Urinary bladder (tissue), 4 donors: ENCODE results near the gene TRPM3. TPM values are rescaled to one million over a fixed set of nuclear protein-coding genes. Genes with fewer than 3 reads are reported as not detected.
A peak's percentile ranks its signal among the peaks of the same experiment; 100 is the strongest.

ENCODE experiments used
- DNase-seq: peaks from one replicate; pipeline ENCODE4 v3.0.0-alpha.2; 2015; ENCODE audit errors: extremely low spot score
- H3K27ac ChIP-seq: one replicate; pipeline ENCODE4 v1.5.1; 2013; ENCODE audit warnings: low read depth, mild to moderate bottlenecking, moderate library complexity
- H3K36me3 ChIP-seq: one replicate; pipeline ENCODE4 v1.6.1; 2013; ENCODE audit warnings: mild to moderate bottlenecking, moderate library complexity; ENCODE audit not compliant: insufficient read depth
- H3K4me1 ChIP-seq: one replicate; pipeline ENCODE4 v1.6.1; 2013; ENCODE audit warnings: mild to moderate bottlenecking, moderate library complexity; ENCODE audit not compliant: insufficient read depth
- H3K4me3 ChIP-seq: one replicate; pipeline ENCODE4 v1.5.1; 2013; ENCODE audit warnings: low read depth, low read length
- WGBS: extraction: QIAGEN DNeasy Blood & Tissue Kit; methylation state at CpG from one replicate; pipeline ENCODE4 v1.1.7; 2013; 5-methylcytosine and 5-hydroxymethylcytosine counted together
- polyA plus RNA-seq: library from polyadenylated mRNA; stranded (reverse); fragments of 200-250 nt; gene quantifications from one replicate; pipeline ENCODE4 v1.2.3, GENCODE V29; 2013
- total RNA-seq: library from RNA; depleted of rRNA; stranded (reverse); fragments of >200 nt; gene quantifications from one replicate; pipeline ENCODE4 v1.2.3, GENCODE V29; 2014
- donor health status: healthy with polysubstance abuse.
- donor health status: healthy.

TRPM3 gene
- total and polyA plus RNA-seq, 2 donors, result 0.20 to 14.3 TPM

GRCh38 chr9:70873506-70873905 lies 247.9 kb downstream of the TRPM3 start:
- Histone ChIP-seq H3K4me3 (no peak overlapping the region), H3K36me3 (no peaks in the 10 kb centered on the region), H3K27ac (no peak overlapping the region), H3K4me1 (no peaks in the 10 kb centered on the region)
- 77% methylated on average over 2 of the region's 2 CpGs for WGBS
- DNase-seq, result no peak

- peak overlapping the region; percentile 8 for H3K4me3 ChIP-seq
- no peak overlapping the region for H3K27ac ChIP-seq
- WGBS, result 37% methylated on average over 15 of the region's 15 CpGs
- H3K36me3 ChIP-seq, result no peaks in the 10 kb centered on the region
- H3K4me1 ChIP-seq, result no peaks in the 10 kb centered on the region
- DNase-seq, result peak; percentile 10
Observed at GRCh38 chr9:70868661-70869652, 252.5 kb downstream of the TRPM3 start.

- Histone ChIP-seq H3K27ac (no peak overlapping the region), H3K36me3 (no peaks in the 10 kb centered on the region), H3K4me1 (no peaks in the 10 kb centered on the region), H3K4me3 (no peak overlapping the region)
- WGBS, result 70% methylated on average over 1 of the region's 1 CpG
- no peak for DNase-seq
Observed at GRCh38 chr9:70868041-70868440, 253.4 kb downstream of the TRPM3 start.

GRCh38 chr9:70865471-70865870 lies 255.9 kb downstream of the TRPM3 start:
- no peaks in the 10 kb centered on the region for H3K36me3 ChIP-seq
- 72% methylated on average over 2 of the region's 2 CpGs for WGBS
- H3K4me3 ChIP-seq, result no peak overlapping the region
- H3K4me1 ChIP-seq, result no peaks in the 10 kb centered on the region
- no peak overlapping the region for H3K27ac ChIP-seq
- DNase-seq, result no peak

GRCh38 chr9:70861797-70862196 lies 259.6 kb downstream of the TRPM3 start:
- Histone ChIP-seq H3K4me1 (no peaks in the 10 kb centered on the region), H3K27ac (no peak overlapping the region), H3K4me3 (no peak overlapping the region), H3K36me3 (no peaks in the 10 kb centered on the region)
- DNase-seq, result no peak
- WGBS, result 60% methylated on average over 4 of the region's 4 CpGs

GRCh38 chr9:70861376-70861775 lies 260.0 kb downstream of the TRPM3 start:
- Histone ChIP-seq H3K4me3 (no peak overlapping the region), H3K4me1 (no peaks in the 10 kb centered on the region), H3K27ac (peak overlapping the region; percentile 18), H3K36me3 (no peaks in the 10 kb centered on the region)
- no peak for DNase-seq
- 70% methylated on average over 3 of the region's 3 CpGs for WGBS

GRCh38 chr9:70859694-70860093 lies 261.7 kb downstream of the TRPM3 start:
- no peaks in the 10 kb centered on the region for H3K4me1 ChIP-seq
- no peak overlapping the region for H3K4me3 ChIP-seq
- no peak for DNase-seq
- no peaks in the 10 kb centered on the region for H3K36me3 ChIP-seq
- WGBS, result 88% methylated on average over 2 of the region's 2 CpGs
- H3K27ac ChIP-seq, result no peak overlapping the region

GRCh38 chr9:70856411-70856810 lies 265.0 kb downstream of the TRPM3 start:
- no peak overlapping the region for H3K4me3 ChIP-seq
- no peaks in the 10 kb centered on the region for H3K36me3 ChIP-seq
- no peaks in the 10 kb centered on the region for H3K4me1 ChIP-seq
- H3K27ac ChIP-seq, result no peak overlapping the region
- 46% methylated on average over 2 of the region's 2 CpGs for WGBS
- no peak for DNase-seq

GRCh38 chr9:70852711-70853240 lies 268.6 kb downstream of the TRPM3 start:
- Histone ChIP-seq H3K4me3 (no peak overlapping the region), H3K36me3 (no peaks in the 10 kb centered on the region), H3K27ac (no peak overlapping the region), H3K4me1 (no peaks in the 10 kb centered on the region)
- no peak for DNase-seq
- 70% methylated on average over 1 of the region's 1 CpG for WGBS

- Histone ChIP-seq H3K36me3 (no peaks in the 10 kb centered on the region), H3K4me3 (no peak overlapping the region), H3K27ac (no peak overlapping the region), H3K4me1 (no peaks in the 10 kb centered on the region)
- no peak for DNase-seq
- 69% methylated on average over 2 of the region's 2 CpGs for WGBS
Observed at GRCh38 chr9:70840266-70840665, 281.2 kb downstream of the TRPM3 start.

- no peaks in the 10 kb centered on the region for H3K4me1 ChIP-seq
- 84% methylated on average over 4 of the region's 4 CpGs for WGBS
- no peak overlapping the region for H3K4me3 ChIP-seq
- H3K36me3 ChIP-seq, result no peaks in the 10 kb centered on the region
- no peak for DNase-seq
- H3K27ac ChIP-seq, result no peak overlapping the region
Observed at GRCh38 chr9:70835323-70835722, 286.1 kb downstream of the TRPM3 start.

- Histone ChIP-seq H3K4me3 (no peak overlapping the region), H3K36me3 (no peaks in the 10 kb centered on the region), H3K4me1 (no peaks in the 10 kb centered on the region), H3K27ac (no peak overlapping the region)
- DNase-seq, result no peak
Observed at GRCh38 chr9:70832492-70832891, 288.9 kb downstream of the TRPM3 start.

- Histone ChIP-seq H3K4me3 (no peak overlapping the region), H3K27ac (no peak overlapping the region), H3K4me1 (no peaks in the 10 kb centered on the region), H3K36me3 (no peaks in the 10 kb centered on the region)
- no peak for DNase-seq
- 53% methylated on average over 4 of the region's 4 CpGs for WGBS
Observed at GRCh38 chr9:70830618-70831017, 290.8 kb downstream of the TRPM3 start.

GRCh38 chr9:70829591-70830265 lies 291.7 kb downstream of the TRPM3 start:
- Histone ChIP-seq H3K36me3 (no peaks in the 10 kb centered on the region), H3K27ac (no peak overlapping the region), H3K4me3 (no peak overlapping the region), H3K4me1 (no peaks in the 10 kb centered on the region)
- 76% methylated on average over 5 of the region's 5 CpGs for WGBS
- DNase-seq, result no peak
